Measurements from ENCODE around the gene ZNF697. TPM values are rescaled to one million over a fixed set of nuclear protein-coding genes. Genes with fewer than 3 reads are reported as not detected.

The ZNF697 gene
- total RNA-seq, 2 experiments from 2014 or later: 0.50 to 0.63 TPM

DNA sequence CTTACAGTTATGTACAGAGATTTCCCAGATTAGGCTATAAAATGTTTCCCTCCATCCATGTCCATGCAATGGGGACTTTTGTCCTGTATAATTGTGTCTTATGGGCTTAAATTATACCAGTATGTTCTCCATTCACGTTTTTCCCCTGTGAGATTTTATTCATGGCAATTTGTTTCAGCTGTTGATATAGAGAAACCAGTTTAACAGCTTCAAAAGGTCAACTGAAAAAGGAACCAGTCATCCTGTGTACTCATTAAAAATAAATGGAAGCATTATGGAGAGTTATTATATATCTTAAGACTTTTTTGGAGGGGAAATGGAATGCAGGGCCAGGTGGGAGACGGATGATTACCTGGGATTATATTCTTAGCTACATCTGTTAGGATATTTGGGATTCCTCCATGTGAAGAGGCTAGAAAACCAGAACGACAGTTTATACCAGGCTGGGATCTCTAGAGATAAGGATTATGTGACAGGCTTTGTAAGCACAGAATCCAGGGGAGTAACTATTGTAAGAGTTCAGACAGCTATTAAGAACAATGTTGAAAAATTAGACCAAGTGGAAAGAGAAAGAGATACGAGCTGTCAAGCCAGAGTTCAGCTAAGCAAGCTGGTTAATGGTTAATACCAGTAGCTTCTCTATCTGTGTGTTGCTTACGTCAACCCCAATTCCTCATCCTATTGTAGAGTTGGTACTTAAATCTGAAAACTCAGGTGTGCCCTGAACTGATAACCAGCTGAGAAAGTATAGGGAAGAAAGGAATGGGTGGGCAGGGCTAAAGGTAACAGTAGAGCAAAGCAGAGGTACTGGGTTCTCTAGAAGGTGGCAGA, 12.4 kb upstream of the ZNF697 start:
- no peak for DNase-seq
- Mint-ChIP-seq H3K27ac (no peak overlapping the region), H3K4me3 (no peak overlapping the region), H3K36me3 (ENCODE audit: low read depth) (no peaks in the 10 kb centered on the region), H3K27me3 (peaks cover 27% of the 10 kb centered on the region), H3K9me3 (ENCODE audit: low read depth) (no peaks in the 10 kb centered on the region), H3K4me1 (peaks cover 4% of the 10 kb centered on the region)
- ChIA-PET POLR2A (no interaction called here), CTCF (interaction anchor here (0.6 to 4.0 kb wide), 8 partner anchors 9 to 1756 kb away, joined by 3 to 29 read pairs (median 4); no protein-coding TSS in a partner anchor)
- no peak for ATAC-seq
- intact Hi-C loops (cut with DNase I, micrococcal nuclease): no loop called here

GRCh38 chr1:119659628-119660027, 11.6 kb upstream of the ZNF697 start:
- ATAC-seq: no peak
- H3K36me3 Mint-ChIP-seq (ENCODE audit: low read depth): no peaks in the 10 kb centered on the region
- ChIA-PET CTCF (interaction anchor here (0.6 to 4.0 kb wide), 8 partner anchors 10 to 1755 kb away, joined by 3 to 29 read pairs (median 4); no protein-coding TSS in a partner anchor), POLR2A (no interaction called here)
- H3K4me3 Mint-ChIP-seq: no peak overlapping the region
- intact Hi-C loops (cut with DNase I, micrococcal nuclease): no loop called here
- H3K27me3 Mint-ChIP-seq: peaks cover 28% of the 10 kb centered on the region
- H3K9me3 Mint-ChIP-seq (ENCODE audit: low read depth): no peaks in the 10 kb centered on the region
- H3K27ac Mint-ChIP-seq: no peak overlapping the region
- DNase-seq: no peak
- H3K4me1 Mint-ChIP-seq: peaks cover 4% of the 10 kb centered on the region

DNA sequence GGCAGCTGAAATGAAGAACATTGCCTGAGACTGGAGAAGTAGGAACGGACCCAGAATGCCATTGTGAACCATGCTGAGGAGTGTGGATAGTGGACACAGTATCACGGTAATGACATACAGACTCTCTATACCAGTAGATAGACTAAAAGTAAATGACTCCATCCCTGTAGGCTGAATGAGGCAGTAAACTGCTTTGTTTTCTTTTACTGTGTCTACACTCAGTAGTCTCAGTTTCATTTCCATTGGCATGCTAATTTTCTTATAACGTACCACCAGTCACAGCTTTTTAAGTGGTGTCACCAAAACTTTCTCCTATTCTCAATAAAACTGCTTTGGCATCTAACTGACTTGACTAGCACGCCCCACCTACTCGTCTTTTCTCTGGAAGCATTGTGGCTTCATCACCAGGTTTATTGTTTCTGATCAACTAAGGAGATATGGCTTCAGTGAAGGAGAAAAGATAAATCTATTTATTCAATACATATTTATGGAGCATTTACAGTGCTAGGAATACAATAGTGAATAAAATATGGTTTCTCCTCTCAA, 8.4 kb upstream of the ZNF697 start:
- DNase-seq: no peak
- H3K27ac Mint-ChIP-seq: no peak overlapping the region
- no peak for ATAC-seq
- ChIA-PET POLR2A (no interaction called here), CTCF (interaction anchor here (1.6 kb wide), 1 partner anchor 10 kb away, joined by 3 read pairs; no protein-coding TSS in a partner anchor)
- intact Hi-C loops (cut with DNase I, micrococcal nuclease): no loop called here
- H3K4me3 Mint-ChIP-seq: no peak overlapping the region
- peaks cover 41% of the 10 kb centered on the region for H3K27me3 Mint-ChIP-seq
- H3K9me3 Mint-ChIP-seq (ENCODE audit: low read depth): no peaks in the 10 kb centered on the region
- H3K4me1 Mint-ChIP-seq: no peaks in the 10 kb centered on the region
- no peaks in the 10 kb centered on the region for H3K36me3 Mint-ChIP-seq (ENCODE audit: low read depth)

- Mint-ChIP-seq H3K4me1 (no peaks in the 10 kb centered on the region), H3K27me3 (peaks cover 47% of the 10 kb centered on the region), H3K27ac (no peak overlapping the region), H3K9me3 (ENCODE audit: low read depth) (no peaks in the 10 kb centered on the region), H3K36me3 (ENCODE audit: low read depth) (no peaks in the 10 kb centered on the region), H3K4me3 (no peak overlapping the region)
- ChIA-PET CTCF (interaction anchor here (0.8 to 2.1 kb wide), 4 partner anchors 9 to 43 kb away, joined by 3 to 6 read pairs (median 5); no protein-coding TSS in a partner anchor), POLR2A (no interaction called here)
- no peak for DNase-seq
- intact Hi-C loops (cut with DNase I, micrococcal nuclease): no loop called here
- ATAC-seq: no peak
Observed at GRCh38 chr1:119655154-119655553, 7.1 kb upstream of the ZNF697 start.

- DNase-seq: no peak
- Mint-ChIP-seq H3K27me3 (peaks cover 56% of the 10 kb centered on the region), H3K4me3 (no peak overlapping the region), H3K9me3 (ENCODE audit: low read depth) (no peaks in the 10 kb centered on the region), H3K27ac (no peak overlapping the region), H3K36me3 (ENCODE audit: low read depth) (no peaks in the 10 kb centered on the region), H3K4me1 (no peaks in the 10 kb centered on the region)
- ChIA-PET CTCF (interaction anchor here (0.7 to 2.1 kb wide), 5 partner anchors 11 to 42 kb away, joined by 3 to 6 read pairs (median 3); no protein-coding TSS in a partner anchor), POLR2A (no interaction called here)
- no peak for ATAC-seq
- intact Hi-C loops (cut with DNase I, micrococcal nuclease): no loop called here
Observed at GRCh38 chr1:119653839-119654170, 5.7 kb upstream of the ZNF697 start.

DNA sequence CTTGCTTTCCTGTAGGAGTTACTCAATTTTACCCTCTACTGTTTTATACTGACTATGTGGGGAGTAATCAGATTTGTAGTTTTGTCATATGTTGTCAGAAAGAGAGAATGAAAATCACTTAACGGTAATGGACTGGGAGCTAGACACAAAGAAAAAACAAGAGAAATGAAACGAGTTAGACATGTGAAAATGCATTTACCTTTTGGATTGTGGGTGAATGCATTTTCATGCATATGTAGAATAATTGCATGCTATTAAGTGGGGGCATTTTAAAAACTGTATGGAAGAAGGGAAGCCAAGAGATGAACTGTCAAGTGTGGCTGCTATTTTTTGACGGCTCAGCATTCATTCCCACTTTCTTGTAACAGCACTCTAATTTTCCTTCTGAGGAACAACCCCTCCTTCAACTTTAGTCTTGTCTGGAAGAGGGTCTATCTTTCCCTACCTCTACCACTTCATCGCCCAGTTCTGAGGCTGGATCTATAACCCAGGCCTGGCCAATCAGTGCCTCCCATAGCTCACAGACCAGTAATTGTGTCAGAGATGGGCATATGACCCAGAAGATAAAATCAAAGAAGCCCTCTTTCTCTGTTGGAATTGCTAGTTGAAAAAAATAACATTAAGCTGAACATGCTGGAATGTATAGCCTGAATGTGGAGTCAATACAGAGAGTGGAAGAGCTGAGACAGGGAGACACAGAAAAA, 5.2 kb upstream of the ZNF697 start:
- H3K27me3 Mint-ChIP-seq: peaks cover 59% of the 10 kb centered on the region
- DNase-seq: no peak
- intact Hi-C loops (cut with DNase I, micrococcal nuclease): no loop called here

DNA sequence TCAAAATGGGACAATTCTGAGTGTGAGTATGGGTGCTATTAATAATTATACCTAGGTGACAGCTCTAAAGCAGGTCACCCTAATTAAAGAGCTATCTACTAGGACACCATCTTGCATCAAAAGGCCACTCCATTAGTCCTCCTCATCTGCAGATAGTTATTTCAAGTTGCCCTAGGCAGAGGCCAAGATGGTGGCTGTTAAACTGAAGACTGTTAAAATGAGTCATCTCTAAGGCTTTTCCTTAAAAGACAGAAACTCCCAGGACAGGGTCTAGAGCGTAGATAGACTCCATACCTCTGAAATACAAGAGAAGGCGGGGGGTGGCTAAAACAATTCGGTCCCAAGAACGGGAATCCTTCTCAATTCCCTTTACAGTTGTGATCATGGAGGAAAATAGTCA, 4.5 kb upstream of the ZNF697 start:
- H3K9me3 Mint-ChIP-seq (ENCODE audit: low read depth): no peaks in the 10 kb centered on the region
- ChIA-PET CTCF (interaction anchor here (0.6 kb wide), 1 partner anchor 34 kb away, joined by 3 read pairs; no protein-coding TSS in a partner anchor), POLR2A (no interaction called here)
- no peak overlapping the region for H3K4me3 Mint-ChIP-seq
- no peak overlapping the region for H3K27ac Mint-ChIP-seq
- peaks cover 2% of the 10 kb centered on the region for H3K4me1 Mint-ChIP-seq
- DNase-seq: no peak
- ATAC-seq: no peak
- intact Hi-C loops (cut with DNase I, micrococcal nuclease): no loop called here
- H3K36me3 Mint-ChIP-seq (ENCODE audit: low read depth): no peaks in the 10 kb centered on the region
- peaks cover 61% of the 10 kb centered on the region for H3K27me3 Mint-ChIP-seq

More for the DNA sequence above, 5.2 kb upstream of the ZNF697 start:
- Mint-ChIP-seq H3K27ac (no peak overlapping the region), H3K4me1 (no peaks in the 10 kb centered on the region), H3K36me3 (ENCODE audit: low read depth) (no peaks in the 10 kb centered on the region), H3K4me3 (no peak overlapping the region), H3K9me3 (ENCODE audit: low read depth) (no peaks in the 10 kb centered on the region)
- POLR2A ChIA-PET: no interaction called here
- CTCF ChIA-PET: interaction anchor here (0.7 kb wide), 1 partner anchor 10 kb away, joined by 3 read pairs; no protein-coding TSS in a partner anchor
- no peak for ATAC-seq

DNA sequence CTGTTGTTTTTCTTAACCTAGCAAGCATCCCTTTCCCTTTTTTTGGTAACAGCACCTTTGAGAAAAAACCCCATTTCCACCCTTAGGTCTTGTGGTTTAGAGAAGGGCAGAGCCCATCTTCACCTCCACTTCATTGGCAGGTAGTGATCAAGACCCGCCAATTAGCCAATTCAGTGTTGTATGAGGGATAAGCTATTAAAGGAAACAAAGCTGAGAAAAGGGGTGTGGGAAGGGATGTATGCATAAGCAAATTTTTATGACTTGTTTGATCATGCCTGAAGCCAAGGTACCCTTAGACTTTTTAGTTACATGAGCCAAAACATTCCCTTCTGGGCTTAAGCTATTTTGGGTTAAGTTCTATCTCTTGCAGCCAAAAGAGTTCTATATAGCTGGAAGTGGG, 3.6 kb upstream of the ZNF697 start:
- intact Hi-C loops (cut with DNase I, micrococcal nuclease): no loop called here
- CTCF ChIA-PET: interaction anchor here (0.6 to 1.2 kb wide), 3 partner anchors 9 to 23 kb away, joined by 3 read pairs; no protein-coding TSS in a partner anchor

DNA sequence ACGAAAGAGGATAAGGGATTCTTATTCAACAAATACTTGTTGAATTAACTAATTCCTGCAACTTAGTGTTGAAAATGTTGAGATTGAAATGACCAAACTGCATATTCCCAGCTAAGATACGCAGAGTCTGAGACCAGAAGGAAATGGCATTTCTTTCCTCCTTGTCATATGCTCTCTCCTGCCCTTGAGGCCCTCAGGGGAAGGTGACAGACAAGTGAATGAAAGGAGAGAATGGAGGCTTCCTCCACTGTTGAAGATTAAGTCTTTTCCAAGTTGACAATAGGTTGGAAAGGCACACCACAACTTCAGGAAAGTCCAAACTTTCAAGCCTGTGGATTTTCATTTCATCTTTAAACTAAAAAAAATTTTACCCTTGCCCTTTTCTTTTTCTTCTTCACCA, 3.1 kb upstream of the ZNF697 start:
- DNase-seq (no peak), ATAC-seq (no peak)
- Mint-ChIP-seq H3K27me3 (peaks cover 67% of the 10 kb centered on the region), H3K27ac (no peak overlapping the region), H3K36me3 (ENCODE audit: low read depth) (no peaks in the 10 kb centered on the region), H3K9me3 (ENCODE audit: low read depth) (no peaks in the 10 kb centered on the region), H3K4me1 (peaks cover 12% of the 10 kb centered on the region), H3K4me3 (no peak overlapping the region)
- CTCF ChIA-PET: interaction anchor here (0.9 to 1.2 kb wide), 2 partner anchors 9 to 23 kb away, joined by 3 read pairs; no protein-coding TSS in a partner anchor
- POLR2A ChIA-PET: no interaction called here
- intact Hi-C loops (cut with DNase I, micrococcal nuclease): no loop called here

More for the DNA sequence above, 3.6 kb upstream of the ZNF697 start:
- ATAC-seq (no peak), DNase-seq (no peak)
- no peak overlapping the region for H3K4me3 Mint-ChIP-seq
- no peaks in the 10 kb centered on the region for H3K36me3 Mint-ChIP-seq (ENCODE audit: low read depth)
- no peak overlapping the region for H3K27ac Mint-ChIP-seq
- POLR2A ChIA-PET: no interaction called here
- H3K4me1 Mint-ChIP-seq: peaks cover 7% of the 10 kb centered on the region
- H3K9me3 Mint-ChIP-seq (ENCODE audit: low read depth): no peaks in the 10 kb centered on the region
- peaks cover 67% of the 10 kb centered on the region for H3K27me3 Mint-ChIP-seq

DNA sequence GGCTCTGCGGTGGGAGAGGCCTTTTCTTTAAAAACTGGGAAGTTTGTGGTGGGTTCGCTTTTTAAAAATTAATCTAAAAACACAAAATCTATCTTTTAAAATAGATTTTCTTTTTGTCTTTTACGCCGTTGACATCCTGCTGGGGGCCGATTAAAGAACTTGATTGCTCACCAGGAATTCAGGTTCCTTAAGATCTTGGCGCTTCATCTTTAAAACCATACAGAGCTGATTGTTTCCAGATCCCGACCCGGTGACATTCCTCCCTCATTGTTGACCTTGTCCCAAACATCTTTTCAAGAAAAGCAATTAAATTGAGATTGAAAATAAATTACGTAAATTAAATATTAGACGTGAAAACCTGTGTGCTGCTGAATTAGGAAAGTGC, 546 bp upstream of the ZNF697 start:
- POLR2A ChIA-PET: no interaction called here
- intact Hi-C loops (cut with DNase I, micrococcal nuclease): loop anchor here in 1 of 2 experiments (5.0 kb wide), 1 partner anchor 64 kb away; the partner anchor contains the start of gene PHGDH

DNA sequence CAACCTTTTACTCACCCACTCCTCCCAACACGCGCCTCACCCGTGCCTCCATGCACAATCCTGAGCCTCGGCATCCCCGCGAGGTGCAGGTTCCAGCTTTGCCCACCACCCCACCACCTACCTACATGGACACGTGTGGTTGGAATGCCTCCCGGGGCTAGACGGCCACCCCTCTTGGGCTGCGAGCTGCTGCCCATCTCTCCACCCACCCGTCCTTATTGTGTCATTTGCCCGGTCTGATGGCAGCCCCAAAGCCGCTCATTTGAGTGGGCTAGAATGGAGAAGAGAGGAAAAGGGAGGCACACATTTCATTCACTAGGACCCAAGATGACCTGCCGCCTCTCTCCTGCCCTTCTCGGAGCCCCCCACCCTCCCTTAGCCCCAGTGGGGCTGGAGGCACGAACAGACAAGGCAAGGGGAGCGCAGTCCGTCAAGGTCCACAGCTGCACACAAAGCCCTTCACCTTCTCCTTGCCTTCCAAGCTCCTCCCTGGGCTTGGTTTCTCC, 785 bp downstream of the ZNF697 start:
- peaks cover 17% of the 10 kb centered on the region for H3K4me1 Mint-ChIP-seq
- ATAC-seq: no peak
- ChIA-PET CTCF (interaction anchor here (0.6 to 1.7 kb wide), 3 partner anchors 9 to 129 kb away, joined by 3 to 6 read pairs (median 3); no protein-coding TSS in a partner anchor), POLR2A (no interaction called here)
- no peak for DNase-seq
- no peaks in the 10 kb centered on the region for H3K9me3 Mint-ChIP-seq (ENCODE audit: low read depth)
- H3K27ac Mint-ChIP-seq: no peak overlapping the region
- intact Hi-C loops (cut with DNase I, micrococcal nuclease): loop anchor here in 1 of 2 experiments (5.0 kb wide), 1 partner anchor 65 kb away; the partner anchor contains the start of gene PHGDH
- no peaks in the 10 kb centered on the region for H3K36me3 Mint-ChIP-seq (ENCODE audit: low read depth)
- H3K4me3 Mint-ChIP-seq: peak overlapping the region; percentile 66
- H3K27me3 Mint-ChIP-seq: peaks cover 64% of the 10 kb centered on the region

More for the DNA sequence above, 546 bp upstream of the ZNF697 start:
- no peaks in the 10 kb centered on the region for H3K9me3 Mint-ChIP-seq (ENCODE audit: low read depth)
- DNase-seq (no peak), ATAC-seq (no peak)
- no peaks in the 10 kb centered on the region for H3K36me3 Mint-ChIP-seq (ENCODE audit: low read depth)
- CTCF ChIA-PET: interaction anchor here (0.6 to 1.7 kb wide), 4 partner anchors 11 to 160 kb away, joined by 3 to 7 read pairs (median 4); no protein-coding TSS in a partner anchor
- peaks cover 66% of the 10 kb centered on the region for H3K27me3 Mint-ChIP-seq
- no peak overlapping the region for H3K27ac Mint-ChIP-seq
- H3K4me1 Mint-ChIP-seq: peaks cover 17% of the 10 kb centered on the region
- peak overlapping the region; percentile 66 for H3K4me3 Mint-ChIP-seq

Measured in activated CD4-positive, alpha-beta T cell treated with anti-CD3 and anti-CD28 coated beads for 36 hours (primary cell).